GM12892 (cell line): ENCODE results near the gene CCDC88C.

Experiments
- DNase-seq: peaks from one replicate; pipeline ENCODE4 v3.0.0; 2011; ENCODE audit not compliant: insufficient read length
- FAIRE-seq: peaks from 2 replicates; lab custom pipeline; 2011; peaks lifted over from hg19 to GRCh38; lab: Jason Lieb, UNC
- POLR2A ChIP-seq: IDR thresholded peaks from 2 replicates; pipeline ENCODE4 v1.6.1; 2011; ENCODE audit warnings: low read depth, low read length, control low read depth
- POLR2AphosphoS5 ChIP-seq: IDR thresholded peaks from 2 replicates; pipeline ENCODE4 v1.6.1; 2011; ENCODE audit warnings: low read depth, low read length, control low read depth
- TAF1 ChIP-seq: IDR thresholded peaks from 2 replicates; pipeline ENCODE4 v1.6.1; 2011; ENCODE audit warnings: low read depth, mild to moderate bottlenecking, control low read depth, low read length, borderline replicate concordance

Gene CCDC88C

GRCh38 chr14:91263329-91263728 lies 154.3 kb downstream of the CCDC88C start:
- FAIRE-seq (no peak), DNase-seq (no peak)
- no peak for TF ChIP-seq POLR2AphosphoS5
- TF ChIP-seq POLR2A = no peak
- TF ChIP-seq TAF1 = no peak

DNA sequence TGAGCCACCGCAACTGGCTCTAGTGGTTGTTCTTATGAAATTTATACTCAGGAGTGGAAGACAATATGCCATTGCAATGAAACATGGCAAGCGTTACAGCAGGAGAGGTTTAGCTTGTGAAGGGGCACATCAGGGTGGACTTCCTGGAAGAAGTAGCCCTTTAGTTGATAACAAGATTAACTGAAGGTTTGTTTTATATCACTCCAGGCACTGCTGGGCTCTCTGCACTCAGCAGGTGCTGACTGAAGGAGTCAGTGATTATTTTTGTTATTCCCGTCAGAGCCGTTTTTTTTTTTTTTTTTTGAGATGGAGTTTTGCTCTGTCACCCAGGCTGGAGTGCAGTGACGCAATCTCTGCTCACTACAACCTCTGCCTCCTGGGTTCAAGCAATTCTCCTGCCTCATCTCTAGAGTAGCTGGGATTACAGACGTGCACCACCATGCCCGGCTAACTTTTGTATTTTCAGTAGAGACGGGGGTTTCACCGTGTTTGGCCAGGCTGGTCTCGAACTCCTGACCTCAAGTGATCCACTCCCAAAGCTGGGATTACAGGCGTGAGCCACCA lies 155.6 kb downstream of the CCDC88C start:
- FAIRE-seq (no peak), DNase-seq (no peak)
- no peak for TF ChIP-seq POLR2A
- no peak for TF ChIP-seq TAF1
- no peak for TF ChIP-seq POLR2AphosphoS5

DNA sequence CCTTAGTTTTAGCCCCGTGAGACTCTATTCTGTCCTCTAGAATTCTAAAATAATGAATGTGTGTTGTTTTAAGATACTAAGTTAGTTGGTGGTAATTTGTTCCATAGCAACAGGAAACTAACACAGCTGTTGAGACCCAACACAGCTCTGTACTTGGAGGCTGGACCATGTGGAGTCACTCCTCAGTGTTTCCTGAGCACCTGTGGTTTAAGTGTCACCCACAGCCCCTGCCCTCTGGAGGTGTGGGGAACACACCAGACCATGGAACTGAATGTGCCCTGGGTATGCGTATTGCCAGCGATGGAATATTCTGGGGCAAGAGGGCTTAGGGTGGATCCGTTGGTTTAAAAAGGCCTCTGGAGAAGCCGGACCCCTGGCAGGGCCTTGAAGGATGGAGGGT lies 156.5 kb downstream of the CCDC88C start:
- no peak for DNase-seq
- TF ChIP-seq POLR2A (no peak), TAF1 (no peak), POLR2AphosphoS5 (no peak)
- FAIRE-seq = no peak

DNA sequence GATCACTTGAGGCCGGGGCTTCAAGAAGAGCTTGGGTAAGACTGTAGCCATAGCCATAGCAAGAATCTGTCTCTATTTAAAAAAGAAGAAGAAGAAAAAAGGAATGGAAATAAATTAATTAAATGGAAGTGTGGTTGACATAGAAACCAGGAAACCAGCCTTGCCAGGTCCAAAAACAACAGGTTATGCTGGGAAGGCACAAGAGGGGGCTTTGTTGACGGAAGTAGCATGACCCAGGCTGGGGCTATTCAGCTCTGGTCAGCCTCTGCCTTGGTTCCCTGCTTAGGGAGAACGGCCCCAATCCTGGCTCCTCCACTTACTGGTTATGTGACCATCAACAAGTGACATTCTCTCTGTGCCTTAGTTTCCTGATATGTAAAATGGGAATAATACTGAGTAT lies 158.7 kb downstream of the CCDC88C start:
- TF ChIP-seq TAF1 (no peak), POLR2AphosphoS5 (no peak), POLR2A (no peak)
- no peak for FAIRE-seq
- no peak for DNase-seq

GRCh38 chr14:91258011-91258618 lies 159.5 kb downstream of the CCDC88C start:
- FAIRE-seq (no peak), DNase-seq (no peak)
- no peak for TF ChIP-seq POLR2AphosphoS5
- TF ChIP-seq TAF1 = no peak
- no peak for TF ChIP-seq POLR2A

- no peak for TF ChIP-seq POLR2A
- no peak for TF ChIP-seq POLR2AphosphoS5
- no peak for TF ChIP-seq TAF1
- DNase-seq (no peak), FAIRE-seq (no peak)
Observed at GRCh38 chr14:91257328-91258010, 160.2 kb downstream of the CCDC88C start.

DNA sequence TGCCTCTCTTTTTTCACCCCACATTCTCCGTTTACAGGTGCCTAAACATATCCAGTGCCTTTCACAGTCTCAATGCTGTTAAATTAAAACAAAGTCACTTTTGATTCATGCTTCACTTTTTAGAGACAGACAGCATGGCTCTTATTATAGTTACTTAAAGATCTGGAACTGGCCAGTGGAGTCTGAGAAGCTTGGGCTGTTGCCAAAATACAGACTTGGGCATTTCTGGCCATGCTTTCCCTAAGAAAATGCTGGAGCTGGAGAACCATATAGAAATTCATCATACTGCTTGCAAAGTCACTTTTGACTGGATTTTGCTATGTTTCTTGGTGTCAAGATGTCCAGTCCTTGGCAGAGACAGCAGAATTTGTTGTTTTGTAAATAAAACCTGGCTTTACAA lies 161.0 kb downstream of the CCDC88C start:
- TF ChIP-seq POLR2AphosphoS5 (no peak), POLR2A (no peak), TAF1 (no peak)
- FAIRE-seq = no peak
- DNase-seq = no peak

DNA sequence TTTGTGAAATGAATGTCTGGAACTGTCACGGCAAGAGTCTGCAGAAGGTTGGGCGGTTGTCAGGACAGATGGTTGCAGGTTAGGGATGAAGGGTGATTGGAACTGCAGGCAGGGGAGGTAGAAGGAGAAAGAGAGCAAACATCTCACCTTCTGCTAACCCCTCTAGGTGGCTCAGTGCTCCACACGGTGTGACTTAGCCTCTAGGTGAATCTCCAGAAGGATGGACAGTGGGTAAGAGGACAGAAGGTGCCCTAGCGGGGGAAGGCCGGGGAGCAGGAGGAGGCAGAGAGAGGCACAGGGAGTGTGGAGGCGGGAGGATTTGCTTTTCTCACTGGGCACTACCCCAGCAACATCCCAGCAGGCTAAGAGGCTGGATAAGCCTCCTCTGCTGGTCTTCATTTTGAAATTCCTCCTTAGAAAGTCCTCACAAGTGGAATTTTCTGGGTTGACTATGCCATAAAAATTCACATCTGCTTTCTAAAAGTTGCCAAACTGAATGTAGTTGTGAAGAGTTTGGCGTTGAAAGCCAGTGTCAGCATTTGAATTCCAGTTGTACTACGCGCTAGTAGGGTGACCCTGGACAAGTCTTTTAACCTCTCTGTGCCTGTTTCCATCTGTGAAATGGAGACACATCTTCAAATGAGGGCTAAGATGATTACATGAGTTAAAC lies 162.5 kb downstream of the CCDC88C start:
- TF ChIP-seq POLR2AphosphoS5 (no peak), TAF1 (no peak), POLR2A (no peak)
- FAIRE-seq (no peak), DNase-seq (no peak)

DNA sequence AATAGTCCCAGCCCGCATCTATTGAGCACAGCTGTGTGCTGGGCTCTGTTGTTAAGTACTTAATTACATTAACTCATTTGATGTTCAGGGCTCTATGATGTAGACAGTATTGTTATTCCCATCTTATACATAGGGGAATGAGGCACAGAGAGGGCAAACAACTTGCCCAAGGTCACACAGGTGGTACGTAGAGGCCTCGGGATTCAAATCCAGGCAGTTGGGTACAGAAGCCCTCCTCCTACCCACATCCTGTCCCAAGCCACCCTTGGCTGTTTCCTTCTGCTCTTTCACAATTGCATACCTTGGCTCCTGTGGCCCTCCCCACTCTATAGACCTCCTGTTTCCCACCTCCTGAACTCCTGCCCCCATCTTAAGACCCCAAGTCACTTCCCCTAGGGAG lies 163.2 kb downstream of the CCDC88C start:
- DNase-seq = no peak
- no peak for FAIRE-seq
- TF ChIP-seq POLR2A (no peak), TAF1 (no peak), POLR2AphosphoS5 (no peak)

GRCh38 chr14:91253795-91254323 lies 163.8 kb downstream of the CCDC88C start:
- DNase-seq (no peak), FAIRE-seq (no peak)
- TF ChIP-seq TAF1 = no peak
- TF ChIP-seq POLR2AphosphoS5 = no peak
- no peak for TF ChIP-seq POLR2A
